Neural progenitor cell (in vitro differentiated cells): ENCODE data around the gene LTBP2. TPM values are rescaled to one million over a fixed set of nuclear protein-coding genes. Genes with fewer than 3 reads are reported as not detected.
A peak's percentile ranks its signal among the peaks of the same experiment; 100 is the strongest.

Experiments
- DNase-seq: peaks from one replicate; pipeline ENCODE4 v3.0.0-alpha.2; 2016; ENCODE audit warnings: low spot score
- H2AFZ ChIP-seq: fragments of 200-600 bp; sonication (generic); replicated peaks from 2 replicates; pipeline ENCODE4 v1.6.1; 2016; ENCODE audit warnings: antibody characterized with exemption
- H3F3A ChIP-seq: fragments of 200-600 bp; sonication (generic); 2 replicates; pipeline ENCODE4 v1.6.1; 2016; ENCODE audit warnings: antibody characterized with exemption, low read depth
- H3K27ac ChIP-seq: fragments of 200-600 bp; sonication (generic); 2 replicates; pipeline ENCODE4 v1.5.1; 2016; ENCODE audit warnings: mild to moderate bottlenecking
- H3K27me3 ChIP-seq: fragments of 200-600 bp; sonication (generic); 2 replicates; pipeline ENCODE4 v1.6.1; 2016; ENCODE audit warnings: mild to moderate bottlenecking, moderate library complexity
- H3K36me3 ChIP-seq: fragments of 200-600 bp; sonication (generic); 2 replicates; pipeline ENCODE4 v1.5.1; 2016
- H3K4me1 ChIP-seq: fragments of 200-600 bp; sonication (generic); 2 replicates; pipeline ENCODE4 v1.6.1; 2016; ENCODE audit warnings: mixed run types
- H3K4me2 ChIP-seq: fragments of 200-600 bp; sonication (generic); 2 replicates; pipeline ENCODE4 v1.6.1; 2016
- H3K4me3 ChIP-seq: fragments of 200-600 bp; sonication (generic); 2 replicates; pipeline ENCODE4 v1.5.1; 2016
- H3K79me2 ChIP-seq: fragments of 200-600 bp; sonication (generic); 2 replicates; pipeline ENCODE4 v1.6.1; 2016; ENCODE audit warnings: low read depth
- H3K9ac ChIP-seq: fragments of 200-600 bp; sonication (generic); 2 replicates; pipeline ENCODE4 v1.6.1; 2016
- H3K9me3 ChIP-seq: fragments of 200-600 bp; sonication (generic); 2 replicates; pipeline ENCODE4 v1.5.1; 2016; ENCODE audit warnings: low read depth
- H4K20me1 ChIP-seq: fragments of 200-600 bp; sonication (generic); 2 replicates; pipeline ENCODE4 v1.6.1; 2016; ENCODE audit warnings: low read depth
- H3K27ac Mint-ChIP-seq: 3 replicates; pipeline ENCODE4 v1.8.0; 2021; ENCODE audit warnings: mixed read lengths
- H3K27me3 Mint-ChIP-seq: 2 replicates; pipeline ENCODE4 v1.8.0; 2022; ENCODE audit warnings: low read depth, mild to moderate bottlenecking, inconsistent platforms, moderate library complexity, mixed read lengths; ENCODE audit not compliant: insufficient read depth
- H3K36me3 Mint-ChIP-seq: 3 replicates; pipeline ENCODE4 v1.8.0; 2021; ENCODE audit warnings: mixed read lengths
- H3K4me1 Mint-ChIP-seq: 3 replicates; pipeline ENCODE4 v1.8.0; 2021; ENCODE audit warnings: mixed read lengths
- H3K4me3 Mint-ChIP-seq: 3 replicates; pipeline ENCODE4 v1.8.0; 2021; ENCODE audit warnings: mild to moderate bottlenecking, moderate library complexity, mixed read lengths
- H3K9me3 Mint-ChIP-seq: 3 replicates; pipeline ENCODE4 v1.8.0; 2020; ENCODE audit warnings: mixed read lengths
- CTCF ChIP-seq: fragments of 200-600 bp; sonication (generic); IDR thresholded peaks from 2 replicates; pipeline ENCODE4 v1.5.1; 2017; ENCODE audit warnings: antibody characterized with exemption, mild to moderate bottlenecking
- EZH2 ChIP-seq: fragments of 200-600 bp; sonication (generic); IDR thresholded peaks from 2 replicates; pipeline ENCODE4 v1.6.1; 2017; ENCODE audit warnings: antibody characterized with exemption, mild to moderate bottlenecking, moderate library complexity
- EZH2phosphoT487 ChIP-seq: fragments of 200-600 bp; sonication (generic); IDR thresholded peaks from 2 replicates; pipeline ENCODE4 v1.6.1; 2017; ENCODE audit warnings: antibody characterized with exemption
- total RNA-seq: library from RNA; depleted of rRNA; stranded (reverse); fragments of >200 nt; gene quantifications from 2 replicates; pipeline ENCODE4 v1.2.3, GENCODE V29; 2015; ENCODE audit warnings: low replicate concordance

The LTBP2 gene
- total RNA-seq, 1 donor from 2014 or later = 0.43 TPM

- no peak overlapping the region for H3K4me3 Mint-ChIP-seq
- TF ChIP-seq CTCF = no peak
- no peak for TF ChIP-seq EZH2
- no peak for TF ChIP-seq EZH2phosphoT487
Measured at GRCh38 chr14:74515891-74516412, 96.1 kb downstream of the LTBP2 start.

GRCh38 chr14:74514471-74514941 lies 97.5 kb downstream of the LTBP2 start:
- Histone ChIP-seq H3K4me1 (peaks cover 17% of the 10 kb centered on the region), H3K27ac (no peak overlapping the region), H2AFZ (no peak overlapping the region), H3K4me3 (no peak overlapping the region), H3K4me2 (no peak overlapping the region), H3K27me3 (no peaks in the 10 kb centered on the region), H4K20me1 (no peaks in the 10 kb centered on the region), H3K36me3 (no peaks in the 10 kb centered on the region), H3K79me2 (no peaks in the 10 kb centered on the region), H3K9me3 (no peaks in the 10 kb centered on the region), H3F3A (no peaks in the 10 kb centered on the region), H3K9ac (no peak overlapping the region)
- peaks cover 13% of the 10 kb centered on the region for H3K27me3 Mint-ChIP-seq
- peak overlapping the region; percentile 66 for H3K27ac Mint-ChIP-seq
- H3K4me1 Mint-ChIP-seq = peaks cover 46% of the 10 kb centered on the region
- H3K4me3 Mint-ChIP-seq = no peak overlapping the region
- H3K9me3 Mint-ChIP-seq = no peaks in the 10 kb centered on the region
- no peak for TF ChIP-seq CTCF
- TF ChIP-seq EZH2 = no peak
- TF ChIP-seq EZH2phosphoT487 = no peak
- H3K36me3 Mint-ChIP-seq = no peaks in the 10 kb centered on the region
- no peak for DNase-seq

More at GRCh38 chr14:74515891-74516412, 96.1 kb downstream of the LTBP2 start:
- H3K79me2 ChIP-seq = no peaks in the 10 kb centered on the region
- H2AFZ ChIP-seq = no peak overlapping the region
- no peak overlapping the region for H3K9ac ChIP-seq
- H3K36me3 Mint-ChIP-seq = no peaks in the 10 kb centered on the region
- no peaks in the 10 kb centered on the region for H4K20me1 ChIP-seq
- H3K27ac ChIP-seq = no peak overlapping the region
- H3K9me3 Mint-ChIP-seq = no peaks in the 10 kb centered on the region
- peaks cover 7% of the 10 kb centered on the region for H3K4me1 ChIP-seq
- DNase-seq = no peak
- no peak overlapping the region for H3K4me3 ChIP-seq
- H3K27ac Mint-ChIP-seq = peak overlapping the region; percentile 90
- H3K36me3 ChIP-seq = no peaks in the 10 kb centered on the region
- no peak overlapping the region for H3K4me2 ChIP-seq
- H3K27me3 Mint-ChIP-seq = peaks cover 16% of the 10 kb centered on the region
- no peaks in the 10 kb centered on the region for H3K9me3 ChIP-seq
- H3K4me1 Mint-ChIP-seq = peaks cover 34% of the 10 kb centered on the region
- H3F3A ChIP-seq = no peaks in the 10 kb centered on the region
- no peaks in the 10 kb centered on the region for H3K27me3 ChIP-seq

- no peaks in the 10 kb centered on the region for H3K27me3 ChIP-seq
- H3K4me1 ChIP-seq = peaks cover 21% of the 10 kb centered on the region
- Mint-ChIP-seq H3K9me3 (no peaks in the 10 kb centered on the region), H3K36me3 (no peaks in the 10 kb centered on the region), H3K27ac (no peak overlapping the region), H3K4me1 (peaks cover 53% of the 10 kb centered on the region), H3K4me3 (no peak overlapping the region), H3K27me3 (peaks cover 13% of the 10 kb centered on the region)
- TF ChIP-seq EZH2 (no peak), EZH2phosphoT487 (no peak), CTCF (no peak)
- H3K27ac ChIP-seq = no peak overlapping the region
- no peaks in the 10 kb centered on the region for H3K36me3 ChIP-seq
- H3K9me3 ChIP-seq = no peaks in the 10 kb centered on the region
- no peak overlapping the region for H3K9ac ChIP-seq
- no peak overlapping the region for H2AFZ ChIP-seq
- H3K4me2 ChIP-seq = no peak overlapping the region
- no peak for DNase-seq
- no peaks in the 10 kb centered on the region for H3F3A ChIP-seq
- no peak overlapping the region for H3K4me3 ChIP-seq
- no peaks in the 10 kb centered on the region for H3K79me2 ChIP-seq
- H4K20me1 ChIP-seq = no peaks in the 10 kb centered on the region
Measured at GRCh38 chr14:74511966-74512830, 99.8 kb downstream of the LTBP2 start.
